GM21423 (cell line): Measurements from ENCODE around the gene MPP3.

Experiments used
- ATAC-seq: cut with Tn5 transposase; IDR thresholded peaks from one replicate; pipeline ENCODE4 v1.9.1; 2021; ENCODE audit warnings: mild to moderate bottlenecking, moderate library complexity; ENCODE audit not compliant: unreplicated experiment

MPP3 gene

DNA sequence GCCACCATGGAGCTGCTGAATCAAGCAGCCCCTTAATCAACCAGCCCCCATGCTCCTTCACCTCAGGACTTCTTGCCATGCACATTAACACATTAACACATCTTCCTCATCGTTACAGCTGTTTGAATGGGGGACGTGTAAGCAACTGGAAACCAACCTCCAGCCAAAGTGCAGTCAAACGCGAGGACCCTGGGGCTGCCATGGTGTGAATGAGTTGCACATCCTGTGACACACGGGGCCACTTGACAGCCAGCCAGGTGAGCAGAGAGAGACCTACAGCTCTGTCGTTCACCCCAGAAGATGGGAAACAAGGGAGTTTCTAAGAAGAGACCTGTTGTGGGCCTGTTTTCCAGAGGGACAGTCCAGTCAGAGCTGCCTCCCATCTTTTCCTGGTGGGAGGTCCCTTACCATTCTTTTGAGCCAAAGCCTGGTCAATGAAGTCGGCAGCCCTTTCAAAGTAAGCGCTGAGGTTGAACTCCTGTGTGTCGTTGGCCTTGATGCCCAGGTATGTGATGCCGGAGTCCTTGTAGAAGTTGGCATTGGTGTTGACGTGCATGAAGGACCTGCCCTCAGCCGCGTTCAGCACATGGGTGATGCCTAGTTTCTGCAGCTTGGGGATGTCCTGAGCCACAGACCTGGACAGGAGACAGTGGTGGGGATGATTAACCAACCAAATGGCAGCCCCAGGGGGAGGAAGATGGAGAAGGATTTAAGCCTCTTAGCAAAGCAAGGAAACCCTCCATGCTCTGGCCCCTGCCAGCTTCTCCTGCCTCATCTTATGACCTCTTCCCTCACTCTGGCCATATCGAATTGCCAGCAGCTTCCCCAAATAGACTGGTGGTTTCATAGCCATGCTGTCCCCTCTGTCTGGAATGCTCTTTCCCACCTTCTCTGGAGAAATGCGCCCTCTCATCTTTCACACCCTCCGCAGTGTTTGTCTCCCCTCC, 58.4 kb downstream of the MPP3 start:
- no peak for ATAC-seq

DNA sequence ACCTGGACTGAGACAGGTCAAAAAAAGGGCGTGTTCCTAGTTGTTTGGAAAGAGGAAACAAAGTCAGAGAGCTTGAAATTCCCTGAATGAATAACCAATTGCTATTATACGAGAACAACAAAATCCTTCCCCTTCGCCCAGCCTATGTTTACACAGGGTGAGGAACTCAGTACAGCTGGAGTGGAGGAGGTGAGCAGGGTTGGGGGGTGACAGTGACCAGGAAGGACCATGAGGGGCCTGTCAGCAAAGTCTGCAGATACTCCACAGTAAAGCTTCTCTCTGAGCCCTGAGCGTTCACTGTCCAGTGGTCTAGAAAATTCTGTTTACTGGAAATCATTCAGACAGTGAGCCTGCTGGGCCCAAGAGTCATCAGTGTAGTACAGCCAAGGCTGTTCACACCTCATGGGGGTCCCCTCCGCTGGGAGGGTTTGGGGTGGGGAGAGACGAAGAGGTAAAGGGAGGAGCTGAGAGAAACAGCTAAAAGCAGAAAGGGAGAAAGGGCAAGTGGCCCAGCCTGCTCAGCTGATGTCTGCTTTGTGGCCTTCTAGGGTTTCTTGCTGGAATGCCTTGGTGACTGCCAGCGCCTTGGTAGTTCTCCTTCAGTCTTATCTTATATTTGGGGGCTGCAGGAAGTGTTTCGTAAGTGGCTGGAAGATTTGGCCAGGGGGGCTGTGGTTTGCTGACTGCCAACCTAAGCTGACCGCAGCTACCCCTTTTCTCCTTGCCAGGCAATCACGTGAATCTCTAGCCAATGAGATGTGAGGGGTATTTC, 59.9 kb downstream of the MPP3 start:
- ATAC-seq = no peak

DNA sequence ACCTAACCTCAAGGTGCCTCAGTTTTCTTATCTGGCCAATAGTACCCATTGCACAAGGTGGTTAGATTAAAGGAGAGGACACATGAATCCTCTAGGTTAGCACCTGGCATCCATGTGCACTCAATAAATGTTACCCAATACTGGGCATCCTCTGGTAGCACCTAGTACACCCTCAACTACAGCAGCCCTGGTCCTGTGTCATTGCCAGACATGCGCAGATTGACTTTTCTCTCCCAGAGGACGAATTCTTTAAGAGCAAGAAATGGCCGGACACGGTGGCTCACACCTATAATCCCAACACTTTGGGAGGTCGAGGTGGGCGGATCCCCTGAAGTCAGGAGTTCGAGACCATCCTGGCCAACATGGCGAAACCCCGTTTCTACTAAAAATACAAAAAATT, 61.5 kb downstream of the MPP3 start:
- ATAC-seq = no peak

DNA sequence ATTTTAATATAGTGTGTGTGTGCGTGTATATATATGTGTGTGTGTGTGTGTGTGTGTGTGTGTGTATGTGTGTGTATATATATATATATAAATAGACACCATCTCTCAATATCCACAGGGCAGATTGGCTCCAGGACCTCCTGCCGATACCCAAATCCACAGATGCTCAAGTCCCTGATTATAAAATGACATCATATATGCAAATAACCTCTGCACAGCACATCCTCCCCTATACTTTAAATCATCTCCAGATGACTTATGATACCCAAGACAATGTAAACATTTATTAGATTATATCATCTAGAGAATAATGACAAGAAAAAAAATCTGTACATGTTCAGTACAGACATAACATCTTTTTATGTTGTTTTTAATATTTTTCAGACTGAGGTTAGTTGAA, 62.0 kb downstream of the MPP3 start:
- ATAC-seq = no peak

GRCh38 chr17:43769859-43770258, 63.1 kb downstream of the MPP3 start:
- no peak for ATAC-seq

DNA sequence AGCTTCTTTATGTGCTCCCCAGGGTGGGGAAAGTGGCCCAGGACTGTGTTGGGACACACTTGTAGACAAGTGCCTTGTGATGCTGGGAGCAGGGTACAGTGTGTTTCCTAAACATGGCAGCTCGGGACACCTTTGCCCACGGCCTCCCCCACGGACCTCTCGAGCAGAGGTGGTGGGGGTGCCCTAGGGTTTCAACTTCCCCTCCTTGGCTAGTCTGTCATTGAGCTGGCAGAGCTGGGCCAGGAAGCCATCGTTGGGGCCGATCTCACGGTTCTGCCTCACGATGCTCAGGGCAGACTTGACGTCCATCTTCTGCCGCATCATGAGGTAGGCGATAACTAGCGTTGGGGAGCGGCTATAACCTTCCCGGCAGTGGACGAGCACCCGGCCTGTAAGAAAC, 63.5 kb downstream of the MPP3 start:
- ATAC-seq = no peak

- ATAC-seq = no peak
Observed at GRCh38 chr17:43768943-43769342, 64.0 kb downstream of the MPP3 start.

- no peak for ATAC-seq
Observed at GRCh38 chr17:43768382-43768781, 64.6 kb downstream of the MPP3 start.

DNA sequence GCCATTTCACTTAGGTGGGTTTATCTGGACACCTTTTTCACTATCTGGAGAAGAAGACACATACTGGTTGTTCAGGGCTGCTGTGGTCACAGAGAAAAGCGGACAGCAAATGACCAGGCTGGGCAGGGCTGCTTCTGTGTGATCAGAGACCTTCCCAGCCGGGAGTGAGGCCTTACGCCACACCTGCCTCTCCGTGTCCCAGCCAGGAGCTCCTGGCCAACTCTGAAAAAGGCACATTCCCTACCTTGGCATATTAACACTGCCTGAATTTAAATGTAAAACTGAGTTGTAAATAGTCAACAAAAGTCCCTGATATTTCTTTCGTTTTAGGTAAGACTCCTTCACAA, 65.3 kb downstream of the MPP3 start:
- ATAC-seq = no peak

GRCh38 chr17:43767053-43767712, 65.8 kb downstream of the MPP3 start:
- ATAC-seq = no peak

DNA sequence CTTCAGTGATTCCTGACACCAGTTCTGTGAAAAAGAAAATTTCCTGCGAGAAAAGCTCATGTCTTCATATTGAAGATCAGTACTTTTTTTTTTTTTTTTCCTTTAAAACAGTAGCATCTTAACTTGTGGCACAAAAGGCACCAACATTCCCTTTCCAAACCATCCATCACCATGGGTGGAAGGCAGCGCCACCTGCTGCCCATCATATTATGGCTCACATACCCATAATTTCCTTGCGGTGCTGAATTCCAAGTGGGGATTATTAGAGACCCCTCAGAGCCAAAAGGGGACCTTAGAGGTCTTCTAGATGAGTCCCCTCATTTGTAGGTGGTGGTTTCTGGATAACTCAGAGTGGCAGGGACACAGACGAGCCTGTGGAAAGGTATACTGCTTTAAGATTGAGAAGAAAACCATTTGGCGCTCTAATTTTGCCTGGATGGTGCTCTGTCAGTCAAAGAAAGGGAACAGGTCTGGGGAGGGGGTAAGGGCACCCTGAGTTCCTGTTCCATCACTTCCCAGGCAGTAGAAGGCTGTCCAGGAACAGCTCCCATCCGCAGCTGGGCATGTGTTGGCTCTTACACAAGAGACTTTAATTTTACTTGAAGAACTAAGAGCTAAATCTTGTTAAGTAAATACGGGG, 66.4 kb downstream of the MPP3 start:
- ATAC-seq = no peak

DNA sequence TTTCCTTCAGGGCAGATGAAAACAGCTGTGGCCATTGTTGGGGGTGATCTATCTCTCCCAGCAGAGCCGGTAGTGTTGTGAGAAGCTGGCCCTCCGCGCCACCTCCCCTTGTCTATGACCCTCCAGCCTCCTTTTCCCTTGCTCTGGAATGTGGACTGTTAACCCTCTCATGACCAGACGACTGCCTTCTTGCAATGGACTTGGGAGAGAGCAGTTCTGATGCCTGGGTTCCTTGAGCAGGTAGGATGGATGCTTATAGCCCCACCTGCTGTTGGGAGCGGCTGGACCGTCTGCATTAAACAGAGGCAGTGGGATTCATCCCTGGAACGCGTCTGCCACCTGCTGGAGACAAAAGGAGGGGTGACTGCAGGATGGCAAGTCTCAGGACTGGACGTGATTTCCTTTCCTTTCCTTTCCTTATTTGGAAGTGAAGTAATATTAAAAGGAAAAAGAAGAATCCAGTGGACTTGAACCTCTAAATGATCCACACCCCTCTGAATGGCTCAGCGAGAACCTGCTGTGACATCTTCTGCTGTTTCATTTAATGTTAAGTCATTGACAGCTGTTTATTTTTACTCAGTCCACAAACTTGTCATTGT, 72.6 kb downstream of the MPP3 start:
- ATAC-seq = peak; percentile 63

- ATAC-seq = no peak
Observed at GRCh38 chr17:43759836-43760235, 73.1 kb downstream of the MPP3 start.

DNA sequence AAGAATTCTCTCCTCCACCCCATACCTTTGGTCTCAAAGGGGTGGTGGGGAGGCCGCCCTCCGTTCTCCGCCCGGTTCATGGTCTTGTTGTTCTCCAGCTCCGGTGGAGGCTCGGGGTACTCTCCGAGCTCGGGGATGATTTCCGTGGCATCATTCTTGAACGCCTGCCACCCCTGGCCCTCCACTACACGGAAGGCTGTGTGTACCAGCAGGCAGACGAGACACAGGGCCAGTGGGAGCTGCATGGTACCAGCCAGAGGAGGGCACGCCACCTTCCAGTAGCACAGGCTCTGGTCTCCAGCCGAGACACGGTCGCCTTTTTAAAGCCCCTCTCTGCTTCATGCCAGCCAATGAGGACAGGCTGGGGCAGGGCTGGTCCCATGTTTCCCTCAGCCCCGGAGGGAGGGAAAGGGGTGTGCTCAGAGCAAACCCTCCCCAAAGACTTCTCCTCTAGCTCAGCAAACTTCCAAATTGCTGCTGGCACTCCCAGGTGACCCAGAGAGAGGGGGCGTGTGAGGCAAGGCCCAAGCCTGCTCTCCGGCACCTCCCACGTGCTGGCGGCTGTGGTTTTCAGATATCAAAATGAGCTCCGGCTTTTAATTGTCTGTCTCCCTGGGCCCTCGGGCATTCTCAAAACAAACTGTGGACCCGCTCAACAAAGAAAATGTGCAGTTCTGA, 74.3 kb downstream of the MPP3 start, which contains the start of gene SOST:
SOST (minus strand) TSS at position 295 of the 678 bp plus-strand sequence; CDS start at position 245, 50 bp downstream.
- no peak for ATAC-seq

DNA sequence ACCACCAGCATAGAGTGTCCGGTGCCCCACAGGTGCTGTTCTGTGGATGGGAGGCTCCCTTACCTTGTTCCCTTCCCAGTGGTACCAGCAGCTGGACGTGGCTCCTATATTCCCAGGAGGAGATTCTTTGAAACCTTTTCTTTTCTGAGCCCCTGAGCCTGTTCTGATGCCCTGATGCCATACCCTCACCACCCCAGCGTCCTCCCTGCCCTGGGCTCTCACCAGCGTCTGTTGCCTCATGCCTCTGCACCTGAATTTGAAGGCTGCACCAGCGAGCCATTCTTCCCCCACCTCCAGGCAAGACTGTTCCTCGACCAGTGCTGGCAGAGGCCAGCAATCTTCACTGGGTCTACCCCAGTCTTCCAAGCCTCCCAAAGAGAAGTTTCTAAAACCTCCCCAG, 74.9 kb downstream of the MPP3 start:
- no peak for ATAC-seq

GRCh38 chr17:43757171-43757660, 75.7 kb downstream of the MPP3 start:
- no peak for ATAC-seq

- no peak for ATAC-seq
Observed at GRCh38 chr17:43756201-43756600, 76.7 kb downstream of the MPP3 start.

GRCh38 chr17:43755389-43755875, 77.5 kb downstream of the MPP3 start:
- ATAC-seq = no peak

- no peak for ATAC-seq
Observed at GRCh38 chr17:43754947-43755346, 78.0 kb downstream of the MPP3 start.
